HG03558 (cell line): ENCODE measurements around the gene UFD1.

Experiments used
- ATAC-seq: cut with Tn5 transposase; IDR thresholded peaks from one replicate; pipeline ENCODE4 v1.9.1; 2021; ENCODE audit warnings: moderate number of reproducible peaks; ENCODE audit not compliant: unreplicated experiment; ENCODE audit errors: extremely low read depth

The UFD1 gene

GRCh38 chr22:19405652-19406051 lies 73.3 kb downstream of the UFD1 start:
- no peak for ATAC-seq

DNA sequence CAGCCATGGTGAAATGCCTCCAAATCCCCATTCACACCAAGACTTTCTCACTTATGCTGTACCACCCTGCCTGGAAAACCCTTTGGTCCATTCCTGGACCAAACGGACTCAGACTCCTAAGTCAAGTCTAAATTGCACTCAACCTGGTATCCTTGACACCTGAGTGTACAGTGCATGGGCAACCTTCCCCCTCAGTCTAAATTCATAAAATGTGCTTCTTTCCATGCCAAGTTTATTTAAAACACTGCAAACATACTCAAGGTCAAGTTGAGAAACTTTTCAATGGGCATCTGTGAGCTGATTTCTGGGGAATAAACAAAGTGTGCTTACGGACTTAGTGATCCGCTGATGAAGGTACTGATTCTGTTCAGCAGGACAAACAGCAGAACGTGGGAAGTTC lies 73.9 kb downstream of the UFD1 start:
- ATAC-seq = no peak

DNA sequence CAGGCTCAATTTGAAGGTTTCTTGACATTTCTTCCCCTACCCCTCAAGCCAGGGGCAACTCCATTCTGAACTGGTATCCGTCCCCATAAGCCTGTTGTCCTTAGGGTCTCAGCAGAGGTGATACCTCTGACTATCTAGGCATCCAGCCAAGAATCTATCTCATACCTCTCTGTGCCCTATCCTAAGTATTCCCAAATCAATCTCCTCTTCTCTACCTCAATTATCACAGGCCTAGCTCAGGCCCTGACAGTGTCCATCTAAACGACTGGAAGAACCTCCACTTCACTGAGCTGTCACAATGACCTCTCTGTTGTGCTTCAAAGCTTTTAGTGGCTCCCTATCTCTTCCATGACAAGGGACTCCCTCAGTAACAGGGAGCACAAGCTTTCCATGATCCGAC lies 74.3 kb downstream of the UFD1 start:
- no peak for ATAC-seq

- no peak for ATAC-seq
Measured at GRCh38 chr22:19402642-19403191, 76.3 kb downstream of the UFD1 start.

DNA sequence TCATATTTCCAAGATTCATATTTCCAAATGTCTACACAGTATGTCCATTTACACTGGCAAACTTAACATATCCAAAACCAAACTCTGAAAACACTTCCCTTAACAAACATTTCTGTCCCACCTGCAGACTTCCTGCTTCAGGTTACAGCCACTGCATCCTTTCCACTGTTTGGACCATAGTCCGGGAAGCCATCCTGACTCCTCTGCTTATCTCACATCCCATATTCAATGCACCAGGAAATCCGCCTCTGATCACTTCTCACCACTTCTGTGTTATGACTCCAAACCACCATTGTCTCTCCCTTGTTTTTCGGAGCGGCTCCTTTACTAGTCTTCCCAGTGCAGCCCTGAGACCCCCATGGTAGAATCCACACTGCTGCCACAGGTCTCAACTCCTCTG lies 77.5 kb downstream of the UFD1 start:
- ATAC-seq = no peak

GRCh38 chr22:19400881-19401280 lies 78.1 kb downstream of the UFD1 start:
- ATAC-seq = no peak
